Stimulated activated CD4-positive, alpha-beta T cell treated with anti-CD3 and anti-CD28 coated beads, Interleukin-4, amount 100 ng/mL, for 4 hours (primary cell): ENCODE data around the gene RRBP1.

Source experiments
- DNase-seq, 2 experiments: peaks; one replicate each; pipeline ENCODE4 v3.0.0-alpha.2; 2020

RRBP1 gene

DNA sequence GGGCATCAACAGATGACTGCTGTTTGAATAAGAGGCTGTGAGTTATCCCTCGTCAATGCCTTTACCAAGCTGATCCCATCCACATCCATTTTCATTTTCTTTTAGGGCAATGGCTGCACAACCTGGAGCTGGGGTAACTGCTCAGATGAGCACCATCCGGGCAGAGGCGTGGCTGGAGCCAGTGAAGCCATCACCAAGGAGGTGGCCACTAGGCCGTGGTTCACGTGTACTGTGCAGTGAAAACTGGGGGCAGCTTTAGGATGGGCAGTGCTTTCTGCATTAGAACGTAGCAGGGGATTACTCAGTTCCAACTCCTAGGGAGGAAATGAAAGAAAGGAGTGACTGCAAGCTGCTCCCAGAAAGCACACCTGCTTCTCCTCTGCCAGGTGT, 51.2 kb downstream of the RRBP1 start:
- no peak for DNase-seq

- no peak for DNase-seq
Observed at GRCh38 chr20:17630151-17630805, 51.8 kb downstream of the RRBP1 start.

DNA sequence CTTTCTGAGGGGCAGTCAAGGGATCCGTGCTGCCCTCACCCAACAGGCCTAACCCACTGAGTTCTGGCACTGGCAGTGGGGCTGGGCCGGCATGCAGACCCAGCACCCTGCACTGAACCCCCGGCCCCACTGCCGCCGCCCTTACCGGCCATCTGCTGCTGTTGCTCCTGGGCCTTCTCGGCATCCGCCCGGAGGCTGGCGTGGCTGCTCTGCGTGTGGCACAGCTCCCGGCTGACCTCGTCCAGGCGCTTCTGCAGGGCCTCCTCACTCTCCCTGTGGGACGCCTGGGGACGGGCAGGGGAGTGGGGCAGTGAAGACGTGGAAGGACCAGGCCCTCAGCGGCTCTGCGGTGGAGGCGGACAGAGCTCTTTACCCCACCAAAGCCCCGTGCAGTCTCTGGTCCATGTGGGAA, 52.4 kb downstream of the RRBP1 start:
- DNase-seq: no peak

GRCh38 chr20:17629025-17629424, 53.0 kb downstream of the RRBP1 start:
- no peak for DNase-seq

DNA sequence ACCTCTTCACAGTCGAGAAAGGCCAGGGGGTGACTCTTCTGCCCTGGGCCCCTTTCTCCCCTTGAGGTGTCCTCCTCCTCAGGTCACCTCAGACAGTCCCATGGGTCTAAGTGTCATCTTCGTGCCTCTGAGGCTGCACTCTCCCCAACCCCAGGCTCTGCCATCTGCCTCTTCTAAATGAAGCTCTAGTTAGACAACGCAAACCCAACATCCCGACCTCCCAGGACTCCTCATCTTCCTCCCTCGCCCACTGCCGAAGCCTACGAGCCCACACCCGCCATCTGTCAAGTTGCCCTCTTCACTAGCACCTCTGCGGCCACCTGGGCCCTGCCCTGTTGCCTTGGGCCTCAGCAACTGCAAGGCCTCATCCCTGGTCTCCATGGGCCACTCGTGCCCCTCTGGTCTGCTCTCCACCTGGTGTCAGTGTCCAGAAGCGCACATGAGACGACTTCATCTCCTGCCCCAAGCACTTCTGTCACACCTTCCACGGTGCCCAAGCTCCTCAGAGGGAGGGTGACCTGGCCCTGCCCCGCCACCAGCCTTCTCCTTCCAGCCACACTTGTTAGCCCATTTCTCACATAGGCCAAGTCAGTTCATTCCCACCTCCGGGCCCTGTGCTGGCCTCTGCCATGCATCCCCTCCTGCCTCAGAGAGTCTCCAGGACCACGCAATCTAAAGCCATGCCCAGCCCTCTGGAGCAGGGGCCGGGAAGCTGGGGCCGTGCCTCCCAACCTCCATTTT, 53.8 kb downstream of the RRBP1 start:
- no peak for DNase-seq

- no peak for DNase-seq
Observed at GRCh38 chr20:17627101-17627955, 54.7 kb downstream of the RRBP1 start.

DNA sequence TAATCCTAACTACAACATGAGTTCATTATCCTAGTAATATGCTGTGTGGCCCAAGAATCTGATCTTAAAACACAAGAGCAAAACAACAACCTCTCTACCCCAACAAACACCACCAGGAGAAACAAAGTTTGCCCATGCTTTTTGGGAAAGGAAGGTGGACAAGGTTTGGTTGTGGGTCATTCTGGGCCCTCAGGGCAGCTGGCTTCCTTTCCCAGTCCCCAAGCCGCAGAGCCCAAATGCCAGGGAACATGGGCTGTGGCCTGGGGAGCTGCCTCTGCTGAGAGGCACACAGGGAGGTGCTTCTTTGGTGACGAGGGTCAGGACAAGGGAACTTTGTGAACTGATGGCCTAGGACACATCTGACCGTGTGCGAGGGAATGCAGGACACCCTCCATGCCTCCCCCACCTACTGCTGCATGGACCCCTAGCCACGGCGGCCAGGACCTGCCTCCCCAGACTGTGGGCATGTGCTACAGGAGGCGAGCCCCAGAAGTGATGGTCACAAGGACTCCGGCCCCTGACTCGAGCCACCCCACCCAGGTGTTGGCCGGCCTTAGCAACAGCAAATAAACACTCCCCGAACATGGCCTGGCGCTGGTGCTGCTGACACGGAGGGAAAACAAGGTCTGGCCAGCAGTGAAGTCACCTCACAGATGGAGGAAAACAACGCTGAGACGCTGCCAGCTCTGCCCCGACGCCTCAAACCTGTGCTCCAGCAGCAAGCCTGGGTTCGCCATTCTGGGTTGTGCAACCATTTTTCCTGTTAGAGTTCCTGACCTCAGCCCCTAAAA, 55.6 kb downstream of the RRBP1 start:
- DNase-seq: no peak

GRCh38 chr20:17625246-17626051, 56.6 kb downstream of the RRBP1 start:
- no peak for DNase-seq

DNA sequence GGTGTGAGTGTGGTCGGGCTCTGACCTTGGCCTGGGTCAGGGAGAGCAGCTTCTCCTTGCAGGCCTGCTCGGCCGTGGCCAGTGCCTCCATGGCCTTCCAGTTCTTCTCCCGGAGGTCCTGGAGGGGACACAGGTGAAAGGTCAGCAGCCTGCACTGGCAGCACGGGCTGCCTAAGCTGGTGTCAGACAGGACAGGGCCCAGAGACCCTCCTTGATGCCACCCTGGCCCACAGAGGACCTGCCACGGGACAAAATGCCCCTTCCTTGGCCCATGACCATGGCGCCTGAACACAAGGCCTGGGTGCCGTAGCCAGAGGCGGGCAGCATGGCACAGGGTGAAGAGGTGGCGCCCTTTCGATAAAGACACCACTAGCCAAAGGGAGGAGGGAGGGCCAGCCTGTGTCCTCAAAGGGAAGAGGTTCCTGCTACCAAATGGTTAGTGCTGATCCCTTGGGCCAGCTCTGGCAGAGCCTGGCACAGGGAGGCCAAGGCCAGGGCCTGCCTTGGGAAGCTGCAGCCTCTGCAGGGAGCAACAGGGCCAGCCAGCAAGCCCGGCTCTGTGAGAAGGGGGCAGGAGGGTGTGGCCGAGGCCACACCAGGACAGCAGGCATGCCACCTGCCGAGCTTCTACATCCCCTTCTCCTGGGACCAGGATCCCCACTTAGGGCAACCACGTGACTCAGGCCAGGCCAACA, 57.3 kb downstream of the RRBP1 start:
- DNase-seq: no peak

- DNase-seq: no peak
Observed at GRCh38 chr20:17624070-17624469, 58.0 kb downstream of the RRBP1 start.

- no peak for DNase-seq
Observed at GRCh38 chr20:17622851-17623508, 59.1 kb downstream of the RRBP1 start.

DNA sequence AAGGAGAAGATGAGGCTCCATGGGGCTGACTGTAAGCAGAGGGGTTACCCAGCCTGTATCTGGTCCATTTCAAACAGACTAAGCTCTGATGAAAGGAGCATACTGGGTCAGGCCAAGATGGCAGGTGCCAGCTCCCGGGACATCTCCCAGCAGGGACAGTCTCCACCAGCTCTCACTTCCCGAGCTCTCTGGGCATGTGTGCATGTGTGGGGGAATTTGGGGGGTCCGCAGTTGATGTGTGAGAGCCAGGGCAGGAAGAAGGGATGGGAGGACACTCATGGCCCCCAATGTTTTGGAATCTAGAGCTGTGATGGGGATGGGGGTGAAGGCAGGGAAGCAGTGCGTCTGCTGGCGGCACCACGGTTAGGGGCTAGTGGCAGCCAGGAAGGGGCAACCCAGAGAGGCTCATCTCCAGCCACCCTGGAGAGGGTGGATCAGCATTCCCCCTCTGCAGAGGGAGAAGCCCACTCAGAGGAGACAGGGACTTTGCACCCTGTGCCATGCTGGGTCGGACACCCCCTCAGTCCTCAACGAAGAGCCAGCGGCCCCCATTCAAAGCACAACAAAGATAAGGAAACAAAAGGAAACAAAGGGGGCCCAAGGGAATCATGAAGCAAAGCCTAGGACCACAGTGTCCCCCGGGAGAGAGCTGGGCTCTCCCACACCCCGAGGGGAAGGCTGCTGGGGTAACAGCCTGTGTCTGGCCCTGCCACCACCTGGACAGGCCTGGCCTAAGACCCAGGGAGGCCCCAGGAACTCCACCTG, 59.8 kb downstream of the RRBP1 start:
- no peak for DNase-seq

DNA sequence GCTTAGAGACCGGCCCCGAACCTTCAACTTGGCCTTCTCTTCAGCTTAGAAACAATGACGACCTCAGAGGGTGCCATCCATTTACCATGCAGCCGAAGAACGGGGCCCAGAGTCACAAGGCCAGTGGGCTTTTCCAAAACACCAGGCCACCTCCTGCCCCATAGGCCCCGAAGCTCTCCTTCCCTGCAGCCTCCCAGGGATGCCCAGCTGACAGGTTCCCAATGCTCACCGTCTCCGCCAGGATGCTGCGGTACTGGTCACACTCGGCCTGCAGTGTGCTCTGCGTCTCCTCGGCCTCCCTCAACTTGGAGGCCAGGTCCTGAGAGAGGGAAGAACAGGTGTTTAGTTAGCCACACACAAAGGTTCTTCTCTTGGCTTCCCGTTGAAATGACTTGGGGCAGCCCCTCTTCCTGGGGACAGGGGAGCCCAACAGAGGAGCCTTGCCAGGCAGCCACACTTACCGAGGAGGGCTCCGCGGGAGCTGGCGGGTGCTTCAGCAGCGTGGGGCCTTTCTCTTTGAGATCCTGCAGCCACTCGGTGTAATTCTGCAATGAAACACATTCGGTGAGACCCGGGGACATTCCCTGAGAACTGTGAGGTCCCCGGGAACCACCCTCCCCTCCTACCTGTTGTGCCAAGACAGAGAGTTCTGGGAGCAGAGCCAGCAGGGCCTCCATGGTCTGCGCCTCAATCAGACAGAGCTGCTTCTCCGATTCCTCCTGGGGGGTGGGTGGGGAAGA, 60.6 kb downstream of the RRBP1 start:
- no peak for DNase-seq

GRCh38 chr20:17620371-17621228, 61.4 kb downstream of the RRBP1 start:
- no peak for DNase-seq

DNA sequence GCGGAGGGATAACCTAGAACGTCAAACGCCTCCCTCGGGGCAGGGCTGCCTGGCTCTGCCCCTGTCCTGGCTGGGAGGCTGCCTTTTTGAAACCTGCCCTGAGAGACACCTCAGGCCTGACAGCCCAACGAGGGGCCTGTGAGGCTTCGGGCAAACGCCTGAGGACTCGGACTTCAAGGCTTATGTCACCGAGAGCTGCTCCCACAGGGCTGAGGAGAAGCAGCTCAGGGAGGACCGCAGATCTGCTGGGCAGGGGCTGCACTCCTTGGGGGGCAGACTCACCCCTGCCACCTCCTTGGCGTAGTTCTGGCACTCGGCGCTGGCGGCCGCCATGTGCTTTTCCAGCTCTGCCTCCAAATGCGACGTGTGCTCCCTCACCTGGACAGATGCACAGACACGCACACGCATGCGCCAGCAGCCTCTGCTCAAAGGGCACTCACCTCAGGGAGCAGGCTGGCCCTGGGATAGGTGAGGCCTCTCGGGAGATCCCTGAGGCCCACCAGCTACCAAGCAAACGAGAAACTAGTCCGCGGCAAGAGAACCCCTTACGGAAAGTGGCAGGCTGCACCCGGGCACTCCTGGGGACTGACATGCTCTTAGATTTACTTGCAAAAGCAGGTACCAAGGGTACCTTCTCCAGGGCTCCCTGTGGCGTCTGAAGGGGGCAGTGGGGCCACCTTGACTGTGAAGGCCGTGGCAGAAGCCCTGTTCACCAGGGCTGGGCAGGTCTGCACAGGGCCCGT, 62.5 kb downstream of the RRBP1 start:
- DNase-seq: no peak

GRCh38 chr20:17618673-17619013, 63.4 kb downstream of the RRBP1 start:
- DNase-seq: no peak

DNA sequence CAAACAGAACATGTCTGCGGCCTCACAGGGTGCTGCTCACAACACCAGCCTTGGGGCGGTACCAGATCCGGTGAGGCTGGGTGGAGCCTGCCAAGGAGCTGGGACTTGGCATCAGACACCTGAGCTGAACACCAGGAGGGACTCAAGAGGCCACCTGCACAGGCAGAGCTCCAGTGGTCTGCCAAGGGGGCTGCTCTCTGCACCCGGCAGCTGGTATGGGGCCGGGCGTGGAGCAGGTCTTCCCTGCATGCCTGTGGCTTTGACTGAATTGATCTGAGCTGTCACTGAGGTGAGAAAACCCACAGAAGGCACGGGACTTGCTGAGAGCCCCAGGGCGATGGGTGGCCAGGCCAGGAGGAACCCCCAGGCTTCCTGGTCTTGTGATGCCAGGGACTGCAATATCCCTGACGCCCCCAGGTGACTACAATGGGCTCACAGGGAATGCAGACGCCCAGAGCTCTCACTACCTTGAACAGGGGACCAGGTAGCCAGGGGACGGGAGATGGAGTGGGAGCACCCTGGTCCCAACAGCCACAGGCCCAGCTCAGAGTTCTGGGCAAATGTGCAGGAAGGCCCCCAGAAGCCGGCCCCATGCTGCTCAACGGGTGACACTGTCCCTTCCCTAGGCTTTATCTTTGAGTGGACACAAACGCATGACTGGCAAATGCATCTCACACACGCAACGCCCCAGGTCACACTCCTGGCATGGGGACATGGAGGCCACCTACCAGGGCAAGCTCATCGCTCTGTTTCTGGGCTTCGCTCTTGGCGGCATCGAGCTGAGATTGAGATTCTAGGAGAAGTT, 64.0 kb downstream of the RRBP1 start:
- no peak for DNase-seq
